SJSA1 (cell line): ENCODE data around the gene ZNF644. TPM values are rescaled to one million over a fixed set of nuclear protein-coding genes. Genes with fewer than 3 reads are reported as not detected.

Source experiments
- DNase-seq, 2 experiments: peaks; one replicate each; pipeline ENCODE4 v3.0.0-alpha.2; 2015 to 2020; ENCODE audit warnings: low spot score in 2 of 2, low read depth in 1 of 2
- H3K27ac ChIP-seq: fragments of 250-450 bp; sonication (Bioruptor Pico); 2 replicates; pipeline ENCODE4 v1.5.1; 2020; ENCODE audit warnings: mild to moderate bottlenecking, moderate library complexity
- H3K27me3 ChIP-seq: fragments of 250-450 bp; sonication (Bioruptor Pico); replicated peaks from 2 replicates; pipeline ENCODE4 v1.5.1; 2020; ENCODE audit warnings: mild to moderate bottlenecking, moderate library complexity
- H3K36me3 ChIP-seq: fragments of 250-450 bp; sonication (Bioruptor Pico); 2 replicates; pipeline ENCODE4 v1.5.1; 2020; ENCODE audit warnings: mild to moderate bottlenecking
- H3K4me1 ChIP-seq: fragments of 250-450 bp; sonication (Bioruptor Pico); replicated peaks from 2 replicates; pipeline ENCODE4 v1.6.1; 2021; ENCODE audit warnings: mild to moderate bottlenecking
- H3K4me3 ChIP-seq: fragments of 250-450 bp; sonication (Bioruptor Pico); 2 replicates; pipeline ENCODE4 v1.5.1; 2020; ENCODE audit warnings: mild to moderate bottlenecking
- H3K9me3 ChIP-seq: fragments of 250-450 bp; sonication (Bioruptor Pico); replicated peaks from 2 replicates; pipeline ENCODE4 v1.5.1; 2020; ENCODE audit warnings: mild to moderate bottlenecking
- total RNA-seq: library from RNA; depleted of rRNA; stranded (reverse); fragments of >200 nt; shearing (Covaris generic); gene quantifications from 2 replicates; pipeline ENCODE4 v1.2.3, GENCODE V29; 2014

Gene ZNF644
- total RNA-seq, 1 experiment from 2014 or later, result 65.2 TPM

- no peak for DNase-seq
- no peaks in the 10 kb centered on the region for H3K9me3 ChIP-seq
- H3K4me1 ChIP-seq, result no peaks in the 10 kb centered on the region
- H3K4me3 ChIP-seq, result no peak overlapping the region
- no peak overlapping the region for H3K27ac ChIP-seq
- no peaks in the 10 kb centered on the region for H3K36me3 ChIP-seq
- no peaks in the 10 kb centered on the region for H3K27me3 ChIP-seq
Observed at GRCh38 chr1:91038582-91038981, 16.7 kb upstream of the ZNF644 start.

- Histone ChIP-seq H3K4me1 (no peaks in the 10 kb centered on the region), H3K27ac (no peak overlapping the region), H3K4me3 (no peak overlapping the region), H3K9me3 (no peaks in the 10 kb centered on the region), H3K36me3 (no peaks in the 10 kb centered on the region), H3K27me3 (no peaks in the 10 kb centered on the region)
- DNase-seq, result no peak
Observed at GRCh38 chr1:91036894-91037829, 15.3 kb upstream of the ZNF644 start.

GRCh38 chr1:91032349-91032748 lies 10.5 kb upstream of the ZNF644 start:
- no peak for DNase-seq
- H3K36me3 ChIP-seq, result no peaks in the 10 kb centered on the region
- no peaks in the 10 kb centered on the region for H3K9me3 ChIP-seq
- H3K27me3 ChIP-seq, result no peaks in the 10 kb centered on the region
- H3K4me1 ChIP-seq, result no peaks in the 10 kb centered on the region
- H3K27ac ChIP-seq, result no peak overlapping the region
- no peak overlapping the region for H3K4me3 ChIP-seq

GRCh38 chr1:91031081-91031480 lies 9.2 kb upstream of the ZNF644 start:
- no peaks in the 10 kb centered on the region for H3K36me3 ChIP-seq
- H3K27me3 ChIP-seq, result no peaks in the 10 kb centered on the region
- H3K4me3 ChIP-seq, result no peak overlapping the region
- no peak overlapping the region for H3K27ac ChIP-seq
- DNase-seq, result no peak
- H3K4me1 ChIP-seq, result peaks cover 5% of the 10 kb centered on the region; the same call in 1 of the 2 replicates
- no peaks in the 10 kb centered on the region for H3K9me3 ChIP-seq

- no peak overlapping the region for H3K27ac ChIP-seq
- H3K9me3 ChIP-seq, result no peaks in the 10 kb centered on the region
- no peak overlapping the region for H3K4me3 ChIP-seq
- H3K4me1 ChIP-seq, result peaks cover 13% of the 10 kb centered on the region
- DNase-seq, result no peak
- peaks cover under 1% of the 10 kb centered on the region for H3K36me3 ChIP-seq
- H3K27me3 ChIP-seq, result no peaks in the 10 kb centered on the region
Observed at GRCh38 chr1:91026777-91027176, 4.9 kb upstream of the ZNF644 start.

- Histone ChIP-seq H3K4me1 (peaks cover 13% of the 10 kb centered on the region), H3K27me3 (no peaks in the 10 kb centered on the region), H3K9me3 (no peaks in the 10 kb centered on the region), H3K4me3 (no peak overlapping the region), H3K27ac (no peak overlapping the region), H3K36me3 (peaks cover 3% of the 10 kb centered on the region)
- DNase-seq, result no peak
Observed at GRCh38 chr1:91026320-91026719, 4.5 kb upstream of the ZNF644 start.

GRCh38 chr1:91024481-91025119 lies 2.8 kb upstream of the ZNF644 start:
- H3K36me3 ChIP-seq, result peaks cover 20% of the 10 kb centered on the region

GRCh38 chr1:91022518-91022929 lies 689 bp upstream of the ZNF644 start:
- peak overlapping the region; percentile 100 for H3K27ac ChIP-seq
- H3K36me3 ChIP-seq, result peaks cover 29% of the 10 kb centered on the region
- H3K4me1 ChIP-seq, result peaks cover 20% of the 10 kb centered on the region
- H3K27me3 ChIP-seq, result no peaks in the 10 kb centered on the region
- no peaks in the 10 kb centered on the region for H3K9me3 ChIP-seq
- H3K4me3 ChIP-seq, result peak overlapping the region; percentile 96
- DNase-seq, result no peak

More at GRCh38 chr1:91024481-91025119, 2.8 kb upstream of the ZNF644 start:
- Histone ChIP-seq H3K4me3 (no peak overlapping the region), H3K27ac (no peak overlapping the region), H3K27me3 (no peaks in the 10 kb centered on the region), H3K9me3 (no peaks in the 10 kb centered on the region), H3K4me1 (peaks cover 20% of the 10 kb centered on the region)
- no peak for DNase-seq

- H3K4me3 ChIP-seq, result peak overlapping the region; percentile 96
- peak; percentile 76 to 87 for DNase-seq
- H3K4me1 ChIP-seq, result peaks cover 19% of the 10 kb centered on the region
- H3K9me3 ChIP-seq, result no peaks in the 10 kb centered on the region
- no peaks in the 10 kb centered on the region for H3K27me3 ChIP-seq
- peak overlapping the region; percentile 100 for H3K27ac ChIP-seq
- peaks cover 32% of the 10 kb centered on the region for H3K36me3 ChIP-seq
Observed at GRCh38 chr1:91020967-91021685, 709 bp downstream of the ZNF644 start.

GRCh38 chr1:91020486-91020885 lies 1.3 kb downstream of the ZNF644 start:
- no peaks in the 10 kb centered on the region for H3K27me3 ChIP-seq
- no peaks in the 10 kb centered on the region for H3K9me3 ChIP-seq
- H3K4me1 ChIP-seq, result peaks cover 22% of the 10 kb centered on the region
- DNase-seq, result no peak
- peak overlapping the region; percentile 100; the same call in 1 of the 2 replicates for H3K27ac ChIP-seq
- H3K36me3 ChIP-seq, result peaks cover 38% of the 10 kb centered on the region
- peak overlapping the region; percentile 96 for H3K4me3 ChIP-seq

GRCh38 chr1:91018006-91018405 lies 3.8 kb downstream of the ZNF644 start:
- DNase-seq, result no peak
- H3K4me1 ChIP-seq, result peaks cover 30% of the 10 kb centered on the region
- no peak overlapping the region for H3K27ac ChIP-seq
- no peaks in the 10 kb centered on the region for H3K27me3 ChIP-seq
- no peaks in the 10 kb centered on the region for H3K9me3 ChIP-seq
- peaks cover 45% of the 10 kb centered on the region for H3K36me3 ChIP-seq
- no peak overlapping the region for H3K4me3 ChIP-seq

- DNase-seq, result no peak
- H3K4me3 ChIP-seq, result no peak overlapping the region
- H3K4me1 ChIP-seq, result peaks cover 23% of the 10 kb centered on the region
- no peaks in the 10 kb centered on the region for H3K27me3 ChIP-seq
- H3K27ac ChIP-seq, result no peak overlapping the region
- no peaks in the 10 kb centered on the region for H3K9me3 ChIP-seq
- peaks cover 43% of the 10 kb centered on the region for H3K36me3 ChIP-seq
Observed at GRCh38 chr1:91015794-91016550, 5.9 kb downstream of the ZNF644 start.

- DNase-seq, result no peak
- H3K9me3 ChIP-seq, result no peaks in the 10 kb centered on the region
- H3K4me1 ChIP-seq, result peaks cover 18% of the 10 kb centered on the region
- H3K27ac ChIP-seq, result no peak overlapping the region
- no peaks in the 10 kb centered on the region for H3K27me3 ChIP-seq
- H3K36me3 ChIP-seq, result peaks cover 37% of the 10 kb centered on the region
- H3K4me3 ChIP-seq, result no peak overlapping the region
Observed at GRCh38 chr1:91015358-91015780, 6.5 kb downstream of the ZNF644 start.
